Loucy (cell line): ENCODE results near the gene E2F7.

ENCODE experiments used
- H2AFZ ChIP-seq: fragments of 200-600 bp; sonication (generic); 2 replicates; pipeline ENCODE4 v1.6.0; 2016; ENCODE audit warnings: antibody characterized with exemption, mild to moderate bottlenecking, low read length, moderate library complexity
- H3F3A ChIP-seq: fragments of 200-600 bp; 2 replicates; pipeline ENCODE4 v1.6.0; 2016; ENCODE audit warnings: antibody characterized with exemption, low read depth, mild to moderate bottlenecking
- H3K27me3 ChIP-seq: fragments of 200-600 bp; sonication (generic); 2 replicates; pipeline ENCODE4 v1.6.1; 2014; ENCODE audit warnings: low read length, mild to moderate bottlenecking; ENCODE audit not compliant: insufficient read depth, poor library complexity, severe bottlenecking
- H3K36me3 ChIP-seq: fragments of 200-600 bp; sonication (generic); 2 replicates; pipeline ENCODE4 v1.6.1; 2016; ENCODE audit warnings: low read length; ENCODE audit not compliant: insufficient read depth
- H3K4me1 ChIP-seq: fragments of 200-600 bp; sonication (generic); 2 replicates; pipeline ENCODE4 v1.5.1; 2014; ENCODE audit warnings: low read length, mild to moderate bottlenecking; ENCODE audit not compliant: insufficient read depth, poor library complexity, severe bottlenecking
- H3K4me2 ChIP-seq: fragments of 200-600 bp; sonication (generic); 2 replicates; pipeline ENCODE4 v1.6.0; 2014; ENCODE audit warnings: antibody characterized with exemption, low read length, low read depth, mild to moderate bottlenecking; ENCODE audit not compliant: poor library complexity, severe bottlenecking
- H3K4me3 ChIP-seq: fragments of 200-600 bp; sonication (generic); 2 replicates; pipeline ENCODE4 v1.5.1; 2014; ENCODE audit warnings: low read length, mild to moderate bottlenecking, mixed read lengths; ENCODE audit not compliant: poor library complexity, severe bottlenecking
- H3K79me2 ChIP-seq: fragments of 200-600 bp; sonication (generic); 2 replicates; pipeline ENCODE4 v1.6.1; 2014; ENCODE audit warnings: low read length; ENCODE audit not compliant: insufficient read depth
- H3K9ac ChIP-seq: fragments of 200-600 bp; sonication (generic); 2 replicates; pipeline ENCODE4 v1.6.0; 2014; ENCODE audit warnings: mild to moderate bottlenecking, low read depth, low read length, moderate library complexity; ENCODE audit not compliant: poor library complexity, severe bottlenecking
- H3K9me2 ChIP-seq: fragments of 200-600 bp; sonication (generic); replicated peaks from 2 replicates; pipeline ENCODE4 v1.6.1; 2016; ENCODE audit warnings: low read depth, low read length, mixed read lengths
- H3K9me3 ChIP-seq: fragments of 200-600 bp; sonication (generic); 2 replicates; pipeline ENCODE4 v1.6.1; 2014; ENCODE audit warnings: mild to moderate bottlenecking, antibody characterized with exemption, low read length, low read depth; ENCODE audit not compliant: insufficient read depth
- H4K20me1 ChIP-seq: fragments of 200-600 bp; sonication (generic); 2 replicates; pipeline ENCODE4 v1.6.0; 2014; ENCODE audit warnings: antibody characterized with exemption, low read length, mild to moderate bottlenecking; ENCODE audit not compliant: insufficient read depth, poor library complexity, severe bottlenecking
- CTCF ChIP-seq: fragments of 200-600 bp; sonication (generic); conservative IDR thresholded peaks from 2 replicates; pipeline ENCODE4 v1.5.1; 2014; ENCODE audit warnings: mild to moderate bottlenecking, antibody characterized with exemption, low read length
- EZH2phosphoT487 ChIP-seq: fragments of 200-600 bp; IDR thresholded peaks from 2 replicates; pipeline ENCODE4 v1.6.1; 2018; ENCODE audit warnings: antibody characterized with exemption, mild to moderate bottlenecking, moderate library complexity, borderline replicate concordance

E2F7 gene

GRCh38 chr12:77070382-77070781, 5.0 kb upstream of the E2F7 start:
- H2AFZ ChIP-seq: no peak overlapping the region; the same call in 1 of the 2 replicates
- H3K4me2 ChIP-seq: no peak overlapping the region
- 0 out of 2 replicates have a peak, but pooled peaks cover 7% of the 10 kb centered on the region for H3K79me2 ChIP-seq
- H3K9me2 ChIP-seq: no peaks in the 10 kb centered on the region
- H3K9me3 ChIP-seq: no peaks in the 10 kb centered on the region
- no peaks in the 10 kb centered on the region for H3K27me3 ChIP-seq
- H4K20me1 ChIP-seq: no peaks in the 10 kb centered on the region
- H3K36me3 ChIP-seq: no peaks in the 10 kb centered on the region
- no peak overlapping the region for H3K4me3 ChIP-seq
- TF ChIP-seq CTCF (no peak), EZH2phosphoT487 (no peak)
- peaks cover 17% of the 10 kb centered on the region for H3K4me1 ChIP-seq
- H3F3A ChIP-seq: no peaks in the 10 kb centered on the region
- H3K9ac ChIP-seq: no peak overlapping the region

GRCh38 chr12:77064896-77065360, 441 bp downstream of the E2F7 start:
- H3K4me1 ChIP-seq: peaks cover 56% of the 10 kb centered on the region
- H2AFZ ChIP-seq: peak overlapping the region; percentile 75
- H3K79me2 ChIP-seq: peaks cover 60% of the 10 kb centered on the region
- H4K20me1 ChIP-seq: no peaks in the 10 kb centered on the region
- H3K36me3 ChIP-seq: no peaks in the 10 kb centered on the region
- peak overlapping the region; percentile 97 for H3K9ac ChIP-seq
- H3K9me2 ChIP-seq: no peaks in the 10 kb centered on the region
- H3K4me3 ChIP-seq: peak overlapping the region; percentile 91
- no peaks in the 10 kb centered on the region for H3K27me3 ChIP-seq
- H3K9me3 ChIP-seq: no peaks in the 10 kb centered on the region
- H3F3A ChIP-seq: no peaks in the 10 kb centered on the region
- peak overlapping the region; percentile 83 for H3K4me2 ChIP-seq
- TF ChIP-seq CTCF: no peak
- TF ChIP-seq EZH2phosphoT487: no peak

- TF ChIP-seq EZH2phosphoT487 (no peak), CTCF (no peak)
- Histone ChIP-seq H3K4me1 (peaks cover 73% of the 10 kb centered on the region), H3K4me2 (peak overlapping the region; percentile 83), H3K36me3 (no peaks in the 10 kb centered on the region), H4K20me1 (no peaks in the 10 kb centered on the region), H3K9me3 (no peaks in the 10 kb centered on the region), H3K9me2 (no peaks in the 10 kb centered on the region), H2AFZ (no peak overlapping the region), H3K9ac (peak overlapping the region; percentile 97), H3K27me3 (no peaks in the 10 kb centered on the region), H3K79me2 (peaks cover 73% of the 10 kb centered on the region), H3F3A (peaks cover 3% of the 10 kb centered on the region; the same call in 1 of the 2 replicates), H3K4me3 (peak overlapping the region; percentile 91)
These were observed 2.4 kb downstream of the E2F7 start for GRCh38 chr12:77062846-77063461.
